Upper lobe of left lung (tissue), 6 donors: ENCODE data around the gene SLCO1A2. TPM values are rescaled to one million over a fixed set of nuclear protein-coding genes. Genes with fewer than 3 reads are reported as not detected.
A peak's percentile ranks its signal among the peaks of the same experiment; 100 is the strongest.

ENCODE experiments used
- ATAC-seq, 2 donors: fragments of 200-7000 bp; cut with Tn5 transposase; one replicate each; pipeline ENCODE4 v1.9.1; 2022; ENCODE audit warnings: mild to moderate bottlenecking in 2 of 2, moderate library complexity in 2 of 2; ENCODE audit not compliant: low FRiP score in 2 of 2
- DNase-seq, 2 donors: peaks; one replicate each; pipeline ENCODE4 v3.0.0-alpha.2; 2019 to 2020
- H3K27ac ChIP-seq, 4 donors: fragments of 200-600 bp; sonication (generic); one replicate each; pipeline ENCODE4 v1.5.1; 2016 to 2019
- H3K27me3 ChIP-seq, 4 donors: fragments of 200-600 bp; sonication (generic); one replicate each; pipeline ENCODE4 v1.5.1; 2017 to 2019
- H3K36me3 ChIP-seq, 4 donors: fragments of 200-600 bp; sonication (generic); one replicate each; pipeline ENCODE4 v1.5.1; 2016 to 2019
- H3K4me1 ChIP-seq, 4 donors: fragments of 200-600 bp; sonication (generic); one replicate each; pipeline ENCODE4 v1.5.1; 2018 to 2019
- H3K4me3 ChIP-seq, 4 donors: fragments of 200-600 bp; sonication (generic); one replicate each; pipeline ENCODE4 v1.5.1; 2017 to 2019; ENCODE audit warnings: mild to moderate bottlenecking in 2 of 4, moderate library complexity in 1 of 4
- H3K9me3 ChIP-seq, 4 donors: fragments of 200-600 bp; sonication (generic); one replicate each; pipeline ENCODE4 v1.5.1; 2018 to 2019
- CTCF ChIP-seq, 6 experiments: fragments of 450-650 bp in 4 of 6; fragments of 200-600 bp in 2 of 6; sonication (generic) in 2 of 6; IDR thresholded peaks; one replicate each; pipeline ENCODE4 v1.5.1; 2016 to 2019; ENCODE audit warnings: antibody characterized with exemption in 6 of 6
- EP300 ChIP-seq, 4 donors: sonication (generic); formaldehyde crosslinking; IDR thresholded peaks; one replicate each; pipeline ENCODE4 v1.5.1; 2017; ENCODE audit warnings: antibody characterized with exemption in 4 of 4, control low read depth in 2 of 4
- POLR2A ChIP-seq, 4 donors: fragments of 450-650 bp; IDR thresholded peaks; one replicate each; pipeline ENCODE4 v1.5.1; 2016 to 2017; ENCODE audit warnings: antibody characterized with exemption in 4 of 4, mild to moderate bottlenecking in 2 of 4
- POLR2AphosphoS5 ChIP-seq, 2 donors: sonication (generic); formaldehyde crosslinking; IDR thresholded peaks; one replicate each; pipeline ENCODE4 v1.5.1; 2017; ENCODE audit warnings: antibody characterized with exemption in 2 of 2
- WGBS, 2 donors: methylation state at CpG; one replicate each; pipeline ENCODE4 v1.1.5; 2017 to 2018; 5-methylcytosine and 5-hydroxymethylcytosine counted together
- total RNA-seq, 6 donors: library from RNA; depleted of rRNA in 4 of 6; stranded (reverse); fragments of >200 nt in 4 of 6; gene quantifications; one replicate each; pipeline versions ENCODE4 v1.1.0 to v1.2.1, GENCODE V29; 2016 to 2021
- donor health status: DM: no; HTN: no; CAD: no; lungs with moderate emphysema.
- donor health status: DM: no; HTN: yes; CAD: no; lungs with severe emphysema.

The SLCO1A2 gene
- total RNA-seq, 6 donors from 2014 or later: 0.22 to 11.7 (median 3.1) TPM

GRCh38 chr12:21330682-21331253, 3.9 kb downstream of the SLCO1A2 start:
- H3K9me3 ChIP-seq: peaks cover 0 to 22% (median 0%) of the 10 kb centered on the region in 4 donors
- TF ChIP-seq POLR2AphosphoS5 (IDR thresholded peaks at IDR 0.05): no peak
- TF ChIP-seq EP300 (IDR thresholded peaks at IDR 0.05): no peak
- no peak for TF ChIP-seq POLR2A (IDR thresholded peaks at IDR 0.05)
- TF ChIP-seq CTCF (IDR thresholded peaks at IDR 0.05): no peak
- no peaks in the 10 kb centered on the region for H3K36me3 ChIP-seq
- H3K4me3 ChIP-seq: no peak overlapping the region
- DNase-seq: no peak
- H3K27me3 ChIP-seq: no peaks in the 10 kb centered on the region
- 69 to 75% methylated on average over 1 of the region's 1 CpG for WGBS, 2 donors
- ATAC-seq: no peak
- H3K27ac ChIP-seq: no peak overlapping the region
- peaks cover 0 to 5% (median 0%) of the 10 kb centered on the region in 4 donors for H3K4me1 ChIP-seq

- DNase-seq (no peak), ATAC-seq (peak in 1 of 2 donors; percentile 19)
- Histone ChIP-seq H3K4me1 (no peaks in the 10 kb centered on the region), H3K27me3 (no peaks in the 10 kb centered on the region), H3K4me3 (no peak overlapping the region), H3K27ac (no peak overlapping the region), H3K9me3 (peaks cover 0 to 22% (median 0%) of the 10 kb centered on the region in 4 donors), H3K36me3 (no peaks in the 10 kb centered on the region)
- TF ChIP-seq POLR2AphosphoS5 (IDR thresholded peaks at IDR 0.05) (no peak), CTCF (IDR thresholded peaks at IDR 0.05) (no peak), POLR2A (IDR thresholded peaks at IDR 0.05) (no peak), EP300 (IDR thresholded peaks at IDR 0.05) (no peak)
Observed at GRCh38 chr12:21328578-21328977, 6.1 kb downstream of the SLCO1A2 start.

- DNase-seq (no peak), ATAC-seq (no peak)
- WGBS, 2 donors: 27 to 29% methylated on average over 1 of the region's 1 CpG
- no peak for TF ChIP-seq CTCF (IDR thresholded peaks at IDR 0.05)
- TF ChIP-seq POLR2A (IDR thresholded peaks at IDR 0.05): no peak
- TF ChIP-seq EP300 (IDR thresholded peaks at IDR 0.05): no peak
- no peak for TF ChIP-seq POLR2AphosphoS5 (IDR thresholded peaks at IDR 0.05)
- H3K4me3 ChIP-seq: no peak overlapping the region
- peaks cover 0 to 17% (median 0%) of the 10 kb centered on the region in 4 donors for H3K9me3 ChIP-seq
- H3K36me3 ChIP-seq: no peaks in the 10 kb centered on the region
- H3K27ac ChIP-seq: no peak overlapping the region
- H3K27me3 ChIP-seq: no peaks in the 10 kb centered on the region
- H3K4me1 ChIP-seq: no peaks in the 10 kb centered on the region
Observed at GRCh38 chr12:21324551-21324950, 10.2 kb downstream of the SLCO1A2 start.

- Histone ChIP-seq H3K27ac (no peak overlapping the region), H3K4me3 (no peak overlapping the region), H3K36me3 (no peaks in the 10 kb centered on the region), H3K4me1 (no peaks in the 10 kb centered on the region), H3K27me3 (no peaks in the 10 kb centered on the region), H3K9me3 (peaks cover 0 to 17% (median 0%) of the 10 kb centered on the region in 4 donors)
- no peak for ATAC-seq
- WGBS, 2 donors: 51 to 71% methylated on average over 2 of the region's 2 CpGs
- no peak for DNase-seq
- TF ChIP-seq POLR2AphosphoS5 (IDR thresholded peaks at IDR 0.05) (no peak), CTCF (IDR thresholded peaks at IDR 0.05) (no peak), EP300 (IDR thresholded peaks at IDR 0.05) (no peak), POLR2A (IDR thresholded peaks at IDR 0.05) (no peak)
Observed at GRCh38 chr12:21323736-21324135, 11.0 kb downstream of the SLCO1A2 start.

- no peak for ATAC-seq
- H3K4me3 ChIP-seq: no peak overlapping the region
- H3K27ac ChIP-seq: no peak overlapping the region
- no peaks in the 10 kb centered on the region for H3K4me1 ChIP-seq
- no peak for DNase-seq
- no peaks in the 10 kb centered on the region for H3K9me3 ChIP-seq
- WGBS, 2 donors: 51 to 56% methylated on average over 1 of the region's 1 CpG
- H3K36me3 ChIP-seq: no peaks in the 10 kb centered on the region
- H3K27me3 ChIP-seq: no peaks in the 10 kb centered on the region
- TF ChIP-seq POLR2AphosphoS5 (IDR thresholded peaks at IDR 0.05) (no peak), POLR2A (IDR thresholded peaks at IDR 0.05) (no peak), CTCF (IDR thresholded peaks at IDR 0.05) (no peak), EP300 (IDR thresholded peaks at IDR 0.05) (no peak)
Observed at GRCh38 chr12:21308785-21309184, 25.9 kb downstream of the SLCO1A2 start.
